ENCODE measurements around the gene CDK2.

The CDK2 gene

DNA sequence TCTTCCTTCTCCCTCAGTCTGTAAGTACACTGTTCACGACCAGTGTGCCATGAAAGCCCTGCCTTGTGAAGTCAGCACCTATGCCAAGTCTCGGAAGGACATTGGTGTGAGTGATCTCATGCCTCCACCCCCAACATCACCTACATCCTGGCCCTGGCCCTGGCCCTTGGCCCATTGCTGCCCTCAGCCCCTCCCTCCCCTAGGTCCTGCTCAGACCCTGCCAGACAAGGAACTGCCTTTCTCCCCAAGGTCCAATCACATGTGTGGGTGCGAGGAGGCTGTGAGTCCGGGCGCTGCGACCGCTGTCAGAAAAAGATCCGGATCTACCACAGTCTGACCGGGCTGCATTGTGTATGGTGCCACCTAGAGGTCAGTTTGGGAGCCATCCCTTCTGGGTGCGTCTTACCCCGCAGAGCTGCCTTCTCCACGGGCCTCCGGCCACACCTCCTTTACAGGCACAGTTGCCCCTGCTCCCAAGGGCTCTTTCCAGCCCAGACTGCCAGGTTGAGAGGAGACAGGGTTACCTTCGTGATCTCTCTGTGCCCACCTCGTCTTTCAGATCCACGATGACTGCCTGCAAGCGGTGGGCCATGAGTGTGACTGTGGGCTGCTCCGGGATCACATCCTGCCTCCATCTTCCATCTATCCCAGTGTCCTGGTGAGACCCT lies 26.4 kb upstream of the CDK2 start:
- TF ChIP-seq, protein P1, sequence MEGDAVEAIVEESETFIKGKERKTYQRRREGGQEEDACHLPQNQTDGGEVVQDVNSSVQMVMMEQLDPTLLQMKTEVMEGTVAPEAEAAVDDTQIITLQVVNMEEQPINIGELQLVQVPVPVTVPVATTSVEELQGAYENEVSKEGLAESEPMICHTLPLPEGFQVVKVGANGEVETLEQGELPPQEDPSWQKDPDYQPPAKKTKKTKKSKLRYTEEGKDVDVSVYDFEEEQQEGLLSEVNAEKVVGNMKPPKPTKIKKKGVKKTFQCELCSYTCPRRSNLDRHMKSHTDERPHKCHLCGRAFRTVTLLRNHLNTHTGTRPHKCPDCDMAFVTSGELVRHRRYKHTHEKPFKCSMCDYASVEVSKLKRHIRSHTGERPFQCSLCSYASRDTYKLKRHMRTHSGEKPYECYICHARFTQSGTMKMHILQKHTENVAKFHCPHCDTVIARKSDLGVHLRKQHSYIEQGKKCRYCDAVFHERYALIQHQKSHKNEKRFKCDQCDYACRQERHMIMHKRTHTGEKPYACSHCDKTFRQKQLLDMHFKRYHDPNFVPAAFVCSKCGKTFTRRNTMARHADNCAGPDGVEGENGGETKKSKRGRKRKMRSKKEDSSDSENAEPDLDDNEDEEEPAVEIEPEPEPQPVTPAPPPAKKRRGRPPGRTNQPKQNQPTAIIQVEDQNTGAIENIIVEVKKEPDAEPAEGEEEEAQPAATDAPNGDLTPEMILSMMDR (IDR thresholded peaks at IDR 0.05; ENCODE audit: low read depth, low read length) = peak; percentile 88
- H3K4me3 ChIP-seq (ENCODE audit: low read depth, low read length) = no peak overlapping the region

DNA sequence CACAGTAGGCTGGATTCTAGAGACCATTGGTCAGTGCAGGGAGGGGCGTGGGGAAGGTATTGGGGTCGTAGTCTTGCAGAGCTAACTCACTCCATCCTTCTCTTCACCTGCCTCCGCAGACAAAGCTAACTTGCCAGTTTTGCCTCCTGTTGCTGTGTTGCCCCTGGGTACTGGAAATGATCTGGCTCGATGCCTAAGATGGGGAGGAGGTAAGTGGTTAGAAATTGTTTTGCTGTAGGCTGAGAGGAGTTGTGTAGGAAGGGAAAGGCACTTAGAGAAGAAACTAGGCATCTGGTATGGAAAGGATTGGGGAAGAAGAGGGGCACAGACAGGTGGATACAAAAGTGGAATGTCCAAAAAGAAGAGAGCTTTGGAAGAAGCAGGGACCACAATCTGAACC lies 24.6 kb upstream of the CDK2 start:
- TF ChIP-seq, protein P1 (IDR thresholded peaks at IDR 0.05; ENCODE audit: low read depth, low read length) = no peak

DNA sequence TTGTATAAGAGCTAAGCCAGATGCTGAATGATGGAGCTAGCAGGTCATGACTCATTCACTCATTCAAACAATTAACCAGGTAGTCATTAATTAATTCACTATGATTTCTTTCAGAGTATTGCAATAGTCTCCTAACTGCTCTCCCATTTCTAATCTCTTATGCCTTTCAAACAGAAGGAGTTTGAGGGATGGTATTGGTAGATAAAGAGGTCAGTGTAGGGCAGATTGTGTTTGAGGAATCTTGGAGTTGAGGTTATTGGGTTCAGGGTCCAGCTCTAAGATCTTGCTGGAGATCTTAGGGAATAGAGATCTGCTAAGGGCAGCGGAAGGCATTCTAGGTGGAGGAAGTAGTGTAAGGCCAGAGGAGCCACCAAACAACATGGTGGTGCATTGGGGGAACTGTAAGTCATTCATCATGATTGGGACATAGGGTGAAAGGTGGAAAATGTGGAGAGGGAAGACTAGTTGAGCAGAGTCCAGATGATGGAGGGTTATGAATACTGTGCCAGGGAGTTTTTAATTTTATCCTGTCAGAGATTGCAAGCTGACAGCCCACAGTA lies 24.0 kb upstream of the CDK2 start:
- H3K4me3 ChIP-seq (ENCODE audit: low read depth, low read length) = no peak overlapping the region
- TF ChIP-seq, protein P1 (IDR thresholded peaks at IDR 0.05; ENCODE audit: low read depth, low read length) = no peak

More for the DNA sequence above, 24.6 kb upstream of the CDK2 start:
- no peak overlapping the region for H3K4me3 ChIP-seq (ENCODE audit: low read depth, low read length)

DNA sequence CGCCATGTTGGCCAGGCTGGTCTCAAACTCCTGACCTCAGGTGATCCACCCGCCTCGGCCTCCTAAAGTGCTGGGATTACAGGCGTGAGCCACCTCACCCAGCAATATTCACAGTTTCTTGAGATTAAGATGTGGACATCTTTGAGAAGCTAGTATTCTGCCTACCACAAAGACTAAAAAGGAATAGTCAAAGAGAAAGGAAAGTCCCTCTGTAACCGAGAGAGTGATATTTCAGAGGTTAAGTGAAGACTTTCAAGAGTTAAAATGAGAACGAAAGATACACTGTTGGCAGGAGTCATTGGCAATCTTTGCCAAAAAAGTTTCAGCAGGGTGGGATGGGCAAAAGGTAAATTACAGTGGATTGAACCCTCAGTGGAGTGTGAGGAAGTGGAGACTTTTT lies 20.1 kb upstream of the CDK2 start:
- H3K4me3 ChIP-seq (ENCODE audit: low read depth, low read length) = no peak overlapping the region
- TF ChIP-seq, protein P1 (IDR thresholded peaks at IDR 0.05; ENCODE audit: low read depth, low read length) = no peak

DNA sequence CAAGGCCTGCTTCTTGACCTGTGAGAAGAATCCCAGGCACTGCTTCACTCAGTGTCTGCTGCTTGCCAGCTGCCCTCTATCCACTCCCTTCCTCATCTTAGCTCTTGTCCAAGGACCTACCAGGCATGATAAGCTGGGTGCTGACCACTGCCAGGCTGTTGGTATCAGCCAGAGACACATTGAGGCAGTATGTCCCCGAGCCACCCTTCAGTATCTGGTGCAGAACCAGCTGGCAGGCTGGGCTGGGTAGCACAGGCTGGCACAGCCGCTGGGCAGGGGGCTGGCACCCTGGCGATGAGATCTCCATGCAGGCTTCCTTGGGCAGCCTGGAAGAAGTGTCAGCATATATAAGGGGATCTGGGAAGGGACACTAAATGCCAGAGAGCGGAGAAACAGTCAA lies 11.3 kb upstream of the CDK2 start:
- no peak overlapping the region for H3K4me3 ChIP-seq (ENCODE audit: low read depth, low read length)
- TF ChIP-seq, protein P1 (IDR thresholded peaks at IDR 0.05; ENCODE audit: low read depth, low read length) = no peak

DNA sequence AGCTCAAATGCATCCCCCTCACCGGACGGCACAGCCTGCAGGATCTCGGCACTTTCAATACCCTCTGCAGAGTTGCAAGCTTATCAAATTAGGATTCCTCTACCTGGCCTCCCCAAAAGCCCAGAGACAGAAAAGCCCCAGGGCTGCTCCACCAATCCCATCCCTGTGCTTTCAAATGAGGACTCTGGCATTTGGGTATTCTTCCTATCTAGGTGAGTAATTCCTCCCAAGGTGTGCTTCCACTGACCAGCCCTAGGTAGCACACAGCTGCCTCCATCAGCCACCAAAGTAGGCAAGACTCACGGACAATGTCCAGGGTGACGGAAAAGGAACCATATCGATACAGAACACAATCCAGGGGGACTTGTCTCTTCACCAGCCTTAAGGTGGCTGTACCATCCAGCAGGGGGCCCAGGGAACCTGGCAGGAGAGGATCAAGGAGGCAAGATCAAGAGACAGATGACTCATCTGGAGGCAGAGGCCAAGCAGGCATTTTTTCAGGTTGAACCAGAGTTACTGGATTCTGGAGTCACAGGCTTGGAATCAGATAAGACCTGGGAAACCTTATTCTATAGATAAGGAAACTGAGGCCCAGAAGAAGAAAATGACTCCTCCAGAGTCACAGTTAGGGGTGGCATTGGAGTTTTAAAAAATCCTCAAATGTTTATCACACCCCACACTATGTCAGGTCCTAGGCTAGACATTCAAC lies 10.7 kb upstream of the CDK2 start:
- TF ChIP-seq, protein P1 (IDR thresholded peaks at IDR 0.05; ENCODE audit: low read depth, low read length) = peak; percentile 50
- no peak overlapping the region for H3K4me3 ChIP-seq (ENCODE audit: low read depth, low read length)
